ENCODE measurements around the gene YIPF3.

GRCh38 chr6:43490523-43490939, 26.2 kb downstream of the YIPF3 start:
- TF ChIP-seq CTCF (IDR thresholded peaks at IDR 0.05) (no peak), POLR2A (IDR thresholded peaks at IDR 0.05) (no peak)
